Measurements from ENCODE around the gene PRPF31. TPM values are rescaled to one million over a fixed set of nuclear protein-coding genes. Genes with fewer than 3 reads are reported as not detected.

PRPF31 gene
- total RNA-seq, 1 donor: 46.7 TPM

GRCh38 chr19:54160182-54160811, 44.7 kb downstream of the PRPF31 start:
- no peaks in the 10 kb centered on the region for H4K20me1 ChIP-seq (ENCODE audit: insufficient read depth, low read length)
- TF ChIP-seq, protein P1, sequence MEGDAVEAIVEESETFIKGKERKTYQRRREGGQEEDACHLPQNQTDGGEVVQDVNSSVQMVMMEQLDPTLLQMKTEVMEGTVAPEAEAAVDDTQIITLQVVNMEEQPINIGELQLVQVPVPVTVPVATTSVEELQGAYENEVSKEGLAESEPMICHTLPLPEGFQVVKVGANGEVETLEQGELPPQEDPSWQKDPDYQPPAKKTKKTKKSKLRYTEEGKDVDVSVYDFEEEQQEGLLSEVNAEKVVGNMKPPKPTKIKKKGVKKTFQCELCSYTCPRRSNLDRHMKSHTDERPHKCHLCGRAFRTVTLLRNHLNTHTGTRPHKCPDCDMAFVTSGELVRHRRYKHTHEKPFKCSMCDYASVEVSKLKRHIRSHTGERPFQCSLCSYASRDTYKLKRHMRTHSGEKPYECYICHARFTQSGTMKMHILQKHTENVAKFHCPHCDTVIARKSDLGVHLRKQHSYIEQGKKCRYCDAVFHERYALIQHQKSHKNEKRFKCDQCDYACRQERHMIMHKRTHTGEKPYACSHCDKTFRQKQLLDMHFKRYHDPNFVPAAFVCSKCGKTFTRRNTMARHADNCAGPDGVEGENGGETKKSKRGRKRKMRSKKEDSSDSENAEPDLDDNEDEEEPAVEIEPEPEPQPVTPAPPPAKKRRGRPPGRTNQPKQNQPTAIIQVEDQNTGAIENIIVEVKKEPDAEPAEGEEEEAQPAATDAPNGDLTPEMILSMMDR (IDR thresholded peaks at IDR 0.05; ENCODE audit: extremely low read depth, low read depth, low read length): no peak
- peak overlapping the region; percentile 95 for H2AFZ ChIP-seq (ENCODE audit: low read length)
- no peaks in the 10 kb centered on the region for H3K9me3 ChIP-seq (ENCODE audit: low read depth, low read length)
- H3K36me3 ChIP-seq (ENCODE audit: insufficient read depth, low read length): peaks cover 28% of the 10 kb centered on the region
- no peak for DNase-seq (ENCODE audit: insufficient read length, low spot score, missing footprints)
- H3K27ac ChIP-seq (ENCODE audit: low read depth, low read length): peak overlapping the region; percentile 94
- H3K4me1 ChIP-seq (ENCODE audit: insufficient read depth, low read length): peaks cover 21% of the 10 kb centered on the region
- peak overlapping the region; percentile 99 for H3K4me2 ChIP-seq (ENCODE audit: insufficient read depth, low read length)
- H3K79me2 ChIP-seq (ENCODE audit: insufficient read depth, low read length): peaks cover 13% of the 10 kb centered on the region
- peak overlapping the region; percentile 98 for H3K4me3 ChIP-seq (ENCODE audit: insufficient read depth, low read length)
- H3K27me3 ChIP-seq (ENCODE audit: insufficient read depth, low read length): peaks cover 5% of the 10 kb centered on the region

DNA sequence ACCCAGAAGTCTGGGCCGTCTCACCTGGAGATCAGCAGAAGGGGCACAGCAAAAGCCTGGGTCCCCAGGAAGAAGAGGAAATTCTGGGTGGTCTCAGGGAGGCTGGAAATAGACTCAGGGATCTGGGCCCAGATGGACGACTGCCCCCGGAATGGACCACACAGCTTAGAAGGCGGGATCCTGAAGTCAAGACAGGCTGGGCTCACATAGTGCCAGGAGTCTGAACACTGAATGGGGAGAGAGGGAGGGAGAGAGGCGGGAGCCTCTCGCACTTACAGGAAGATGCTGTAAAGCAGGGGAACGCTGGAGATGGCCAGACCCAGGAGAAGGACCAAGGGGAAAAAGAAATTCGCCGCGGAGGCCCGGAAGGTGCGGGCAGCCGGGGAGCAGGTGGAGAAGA, 45.3 kb downstream of the PRPF31 start:
- Histone ChIP-seq H4K20me1 (ENCODE audit: insufficient read depth, low read length) (no peaks in the 10 kb centered on the region), H3K79me2 (ENCODE audit: insufficient read depth, low read length) (peaks cover 13% of the 10 kb centered on the region), H2AFZ (ENCODE audit: low read length) (peak overlapping the region; percentile 95), H3K9me3 (ENCODE audit: low read depth, low read length) (no peaks in the 10 kb centered on the region), H3K27ac (ENCODE audit: low read depth, low read length) (peak overlapping the region; percentile 94), H3K4me3 (ENCODE audit: insufficient read depth, low read length) (peak overlapping the region; percentile 98), H3K36me3 (ENCODE audit: insufficient read depth, low read length) (peaks cover 22% of the 10 kb centered on the region), H3K27me3 (ENCODE audit: insufficient read depth, low read length) (peaks cover 6% of the 10 kb centered on the region), H3K4me2 (ENCODE audit: insufficient read depth, low read length) (peak overlapping the region; percentile 99), H3K4me1 (ENCODE audit: insufficient read depth, low read length) (peaks cover 21% of the 10 kb centered on the region)
- TF ChIP-seq, protein P1 (IDR thresholded peaks at IDR 0.05; ENCODE audit: extremely low read depth, low read depth, low read length): no peak
- no peak for DNase-seq (ENCODE audit: insufficient read length, low spot score, missing footprints)

DNA sequence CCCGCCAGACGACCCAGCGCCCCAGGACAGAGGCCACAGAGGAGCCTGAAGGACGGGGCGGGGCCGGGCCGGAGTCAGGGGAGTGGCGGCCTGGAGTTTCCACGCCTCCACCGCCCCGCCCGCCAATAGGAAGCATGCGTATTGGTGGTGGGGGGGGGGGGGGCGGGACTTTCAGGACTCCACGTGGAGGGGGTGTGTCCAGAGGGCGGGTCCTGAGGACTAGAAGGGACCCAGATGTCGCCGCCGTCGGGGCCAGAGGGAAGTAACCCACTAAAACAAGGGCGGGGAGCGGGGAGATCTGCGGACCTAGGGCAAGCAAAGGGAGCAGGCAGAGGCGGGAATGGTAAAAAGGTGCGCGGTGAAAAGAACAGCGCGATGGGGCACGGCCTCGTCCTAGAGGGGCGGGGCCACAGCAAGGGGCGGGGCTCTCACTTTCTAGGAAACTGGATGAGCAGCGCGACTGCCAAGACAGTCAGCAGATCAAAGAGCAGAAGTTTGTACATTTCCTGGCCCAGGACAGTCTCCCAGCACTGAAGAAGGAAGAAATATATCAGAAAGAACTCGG, 46.8 kb downstream of the PRPF31 start:
- DNase-seq (ENCODE audit: insufficient read length, low spot score, missing footprints): peak; percentile 96
- H3K4me2 ChIP-seq (ENCODE audit: insufficient read depth, low read length): peak overlapping the region; percentile 48
- TF ChIP-seq, protein P1 (IDR thresholded peaks at IDR 0.05; ENCODE audit: extremely low read depth, low read depth, low read length): no peak

DNA sequence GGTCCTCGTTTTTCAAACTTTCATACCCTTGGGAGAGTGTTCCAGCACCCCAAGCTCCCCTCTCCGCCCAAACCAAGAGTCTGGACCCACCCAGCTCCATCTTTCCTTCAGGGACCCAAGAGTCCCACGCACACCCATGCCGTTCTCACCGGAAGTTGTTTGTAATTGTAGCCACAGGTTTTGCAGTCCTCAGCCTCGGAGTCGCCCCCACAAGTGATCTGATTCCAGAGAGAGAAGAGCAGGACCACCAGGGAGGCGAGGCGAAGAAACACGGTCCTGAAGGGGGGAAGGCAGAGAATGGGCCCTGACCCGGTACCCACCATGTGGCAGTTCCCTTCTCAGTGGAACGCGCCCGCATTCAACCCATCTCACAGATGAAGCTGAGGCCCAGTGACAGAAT, 47.3 kb downstream of the PRPF31 start:
- H3K4me1 ChIP-seq (ENCODE audit: insufficient read depth, low read length): peaks cover 21% of the 10 kb centered on the region
- H3K36me3 ChIP-seq (ENCODE audit: insufficient read depth, low read length): peaks cover 4% of the 10 kb centered on the region
- no peaks in the 10 kb centered on the region for H3K9me3 ChIP-seq (ENCODE audit: low read depth, low read length)
- TF ChIP-seq, protein P1 (IDR thresholded peaks at IDR 0.05; ENCODE audit: extremely low read depth, low read depth, low read length): no peak
- H3K27ac ChIP-seq (ENCODE audit: low read depth, low read length): no peak overlapping the region
- peaks cover 13% of the 10 kb centered on the region for H3K79me2 ChIP-seq (ENCODE audit: insufficient read depth, low read length)
- H2AFZ ChIP-seq (ENCODE audit: low read length): no peak overlapping the region
- H3K4me3 ChIP-seq (ENCODE audit: insufficient read depth, low read length): no peak overlapping the region
- no peak for DNase-seq (ENCODE audit: insufficient read length, low spot score, missing footprints)
- no peaks in the 10 kb centered on the region for H4K20me1 ChIP-seq (ENCODE audit: insufficient read depth, low read length)
- peak overlapping the region; percentile 48 for H3K4me2 ChIP-seq (ENCODE audit: insufficient read depth, low read length)
- H3K27me3 ChIP-seq (ENCODE audit: insufficient read depth, low read length): peaks cover 6% of the 10 kb centered on the region

More for the DNA sequence above, 46.8 kb downstream of the PRPF31 start:
- Histone ChIP-seq H3K27me3 (ENCODE audit: insufficient read depth, low read length) (peaks cover 6% of the 10 kb centered on the region), H3K79me2 (ENCODE audit: insufficient read depth, low read length) (peaks cover 13% of the 10 kb centered on the region), H2AFZ (ENCODE audit: low read length) (peak overlapping the region; percentile 62), H4K20me1 (ENCODE audit: insufficient read depth, low read length) (no peaks in the 10 kb centered on the region), H3K36me3 (ENCODE audit: insufficient read depth, low read length) (peaks cover 8% of the 10 kb centered on the region), H3K4me1 (ENCODE audit: insufficient read depth, low read length) (peaks cover 21% of the 10 kb centered on the region), H3K4me3 (ENCODE audit: insufficient read depth, low read length) (peak overlapping the region; percentile 64), H3K9me3 (ENCODE audit: low read depth, low read length) (no peaks in the 10 kb centered on the region), H3K27ac (ENCODE audit: low read depth, low read length) (no peak overlapping the region)
